ENCODE results near the gene TMCC3. TPM values are rescaled to one million over a fixed set of nuclear protein-coding genes. Genes with fewer than 3 reads are reported as not detected.

The TMCC3 gene
- total RNA-seq, 1 experiment from 2014 or later = 2.1 TPM

GRCh38 chr12:94555687-94556086 lies 94.7 kb downstream of the TMCC3 start:
- Mint-ChIP-seq H3K4me1 (ENCODE audit: low read depth, unreplicated experiment) (peaks cover 6% of the 10 kb centered on the region), H3K36me3 (ENCODE audit: insufficient read depth, unreplicated experiment) (no peaks in the 10 kb centered on the region), H3K9me3 (ENCODE audit: unreplicated experiment) (peaks cover 18% of the 10 kb centered on the region), H3K27me3 (ENCODE audit: insufficient read depth, unreplicated experiment) (no peaks in the 10 kb centered on the region), H3K4me3 (ENCODE audit: unreplicated experiment) (no peak overlapping the region), H3K27ac (ENCODE audit: unreplicated experiment) (no peak overlapping the region)
- ChIA-PET CTCF (no interaction called here), POLR2A (no interaction called here)
- H3K4me3 ChIP-seq (ENCODE audit: low read depth, low read length) = no peak overlapping the region
- DNase-seq = no peak
- H3K9me3 ChIP-seq = 0 out of 2 replicates have a peak, but pooled peaks cover 2% of the 10 kb centered on the region
- intact Hi-C loops (cut with micrococcal nuclease; ENCODE audit: unreplicated experiment) = no loop called here
- BruUV-seq (replicated peaks) = no TSS peak
- H3K36me3 ChIP-seq (ENCODE audit: control insufficient read depth, insufficient read depth, low read length) = no peaks in the 10 kb centered on the region
- H3K4me1 ChIP-seq = no peaks in the 10 kb centered on the region
- TF ChIP-seq, protein P1, sequence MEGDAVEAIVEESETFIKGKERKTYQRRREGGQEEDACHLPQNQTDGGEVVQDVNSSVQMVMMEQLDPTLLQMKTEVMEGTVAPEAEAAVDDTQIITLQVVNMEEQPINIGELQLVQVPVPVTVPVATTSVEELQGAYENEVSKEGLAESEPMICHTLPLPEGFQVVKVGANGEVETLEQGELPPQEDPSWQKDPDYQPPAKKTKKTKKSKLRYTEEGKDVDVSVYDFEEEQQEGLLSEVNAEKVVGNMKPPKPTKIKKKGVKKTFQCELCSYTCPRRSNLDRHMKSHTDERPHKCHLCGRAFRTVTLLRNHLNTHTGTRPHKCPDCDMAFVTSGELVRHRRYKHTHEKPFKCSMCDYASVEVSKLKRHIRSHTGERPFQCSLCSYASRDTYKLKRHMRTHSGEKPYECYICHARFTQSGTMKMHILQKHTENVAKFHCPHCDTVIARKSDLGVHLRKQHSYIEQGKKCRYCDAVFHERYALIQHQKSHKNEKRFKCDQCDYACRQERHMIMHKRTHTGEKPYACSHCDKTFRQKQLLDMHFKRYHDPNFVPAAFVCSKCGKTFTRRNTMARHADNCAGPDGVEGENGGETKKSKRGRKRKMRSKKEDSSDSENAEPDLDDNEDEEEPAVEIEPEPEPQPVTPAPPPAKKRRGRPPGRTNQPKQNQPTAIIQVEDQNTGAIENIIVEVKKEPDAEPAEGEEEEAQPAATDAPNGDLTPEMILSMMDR (IDR thresholded peaks at IDR 0.05; ENCODE audit: insufficient read depth in 1 of 2, low read depth in 1 of 2, low read length in 1 of 2, severe bottlenecking in 1 of 2, unreplicated experiment in 1 of 2) = no peak
- H3K27me3 ChIP-seq (replicated peaks; ENCODE audit: control insufficient read depth, insufficient read depth, low read length) = no peaks in the 10 kb centered on the region

GRCh38 chr12:94553875-94554274 lies 96.5 kb downstream of the TMCC3 start:
- Mint-ChIP-seq H3K4me1 (ENCODE audit: low read depth, unreplicated experiment) (no peaks in the 10 kb centered on the region), H3K27ac (ENCODE audit: unreplicated experiment) (no peak overlapping the region)

DNA sequence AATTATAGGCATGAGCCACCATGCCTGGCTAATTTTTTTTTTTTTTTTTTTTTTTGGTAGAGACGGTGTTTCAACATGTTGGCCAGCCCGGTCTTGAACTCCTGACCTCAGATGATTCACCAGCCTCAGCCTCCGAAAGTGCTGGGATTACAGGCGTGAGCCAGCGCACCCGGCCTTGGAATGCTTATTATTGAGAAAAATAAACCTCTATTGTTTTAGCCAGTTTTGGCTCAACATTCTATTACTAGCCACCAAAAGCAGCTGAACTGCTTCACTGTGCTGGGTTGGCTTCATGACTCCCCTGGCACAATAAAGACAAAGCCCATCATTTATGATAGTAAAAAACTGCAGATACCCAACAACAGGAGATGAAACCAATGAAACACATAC lies 97.2 kb downstream of the TMCC3 start:
- no peaks in the 10 kb centered on the region for H3K36me3 Mint-ChIP-seq (ENCODE audit: insufficient read depth, unreplicated experiment)
- Histone ChIP-seq H3K36me3 (ENCODE audit: control insufficient read depth, insufficient read depth, low read length) (no peaks in the 10 kb centered on the region), H3K4me1 (no peaks in the 10 kb centered on the region), H3K4me3 (ENCODE audit: low read depth, low read length) (no peak overlapping the region), H3K9me3 (0 out of 2 replicates have a peak, but pooled peaks cover 2% of the 10 kb centered on the region), H3K27me3 (replicated peaks; ENCODE audit: control insufficient read depth, insufficient read depth, low read length) (no peaks in the 10 kb centered on the region)
- H3K4me1 Mint-ChIP-seq (ENCODE audit: low read depth, unreplicated experiment) = no peaks in the 10 kb centered on the region
- peaks cover 27% of the 10 kb centered on the region for H3K9me3 Mint-ChIP-seq (ENCODE audit: unreplicated experiment)
- H3K27me3 Mint-ChIP-seq (ENCODE audit: insufficient read depth, unreplicated experiment) = no peaks in the 10 kb centered on the region
- ChIA-PET CTCF (interaction anchor here (0.7 kb wide), 1 partner anchor 13 kb away, joined by 4 read pairs; no protein-coding TSS in a partner anchor), POLR2A (no interaction called here)
- intact Hi-C loops (cut with micrococcal nuclease; ENCODE audit: unreplicated experiment) = no loop called here
- no peak overlapping the region for H3K27ac Mint-ChIP-seq (ENCODE audit: unreplicated experiment)
- no TSS peak for BruUV-seq (replicated peaks)
- H3K4me3 Mint-ChIP-seq (ENCODE audit: unreplicated experiment) = no peak overlapping the region
- TF ChIP-seq, protein P1 (IDR thresholded peaks at IDR 0.05; ENCODE audit: insufficient read depth in 1 of 2, low read depth in 1 of 2, low read length in 1 of 2, severe bottlenecking in 1 of 2, unreplicated experiment in 1 of 2) = no peak
- DNase-seq = no peak

More at GRCh38 chr12:94553875-94554274, 96.5 kb downstream of the TMCC3 start:
- Histone ChIP-seq H3K4me1 (no peaks in the 10 kb centered on the region), H3K27me3 (replicated peaks; ENCODE audit: control insufficient read depth, insufficient read depth, low read length) (no peaks in the 10 kb centered on the region), H3K36me3 (ENCODE audit: control insufficient read depth, insufficient read depth, low read length) (no peaks in the 10 kb centered on the region), H3K9me3 (0 out of 2 replicates have a peak, but pooled peaks cover 2% of the 10 kb centered on the region), H3K4me3 (ENCODE audit: low read depth, low read length) (no peak overlapping the region)
- no peaks in the 10 kb centered on the region for H3K27me3 Mint-ChIP-seq (ENCODE audit: insufficient read depth, unreplicated experiment)
- intact Hi-C loops (cut with micrococcal nuclease; ENCODE audit: unreplicated experiment) = no loop called here
- H3K9me3 Mint-ChIP-seq (ENCODE audit: unreplicated experiment) = peaks cover 25% of the 10 kb centered on the region
- CTCF ChIA-PET = no interaction called here
- POLR2A ChIA-PET = no interaction called here
- DNase-seq = no peak
- H3K36me3 Mint-ChIP-seq (ENCODE audit: insufficient read depth, unreplicated experiment) = no peaks in the 10 kb centered on the region
- TF ChIP-seq, protein P1 (IDR thresholded peaks at IDR 0.05; ENCODE audit: insufficient read depth in 1 of 2, low read depth in 1 of 2, low read length in 1 of 2, severe bottlenecking in 1 of 2, unreplicated experiment in 1 of 2) = no peak
- H3K4me3 Mint-ChIP-seq (ENCODE audit: unreplicated experiment) = no peak overlapping the region
- no TSS peak for BruUV-seq (replicated peaks)

Data from Caco-2 (cell line).